T-helper 2 cell (primary cell): ENCODE data around the gene TSEN34.
"Not testable (repeated sequence)": the region's sequence is repeated elsewhere in the genome, so short reads cannot be mapped to it uniquely, and the experiment has no call there.

ENCODE experiments used
- DNase-seq, 5 experiments: peaks; one replicate each; pipeline versions ENCODE4 v3.0.0 to v3.0.0-alpha.2; 2012 to 2022

TSEN34 gene

DNA sequence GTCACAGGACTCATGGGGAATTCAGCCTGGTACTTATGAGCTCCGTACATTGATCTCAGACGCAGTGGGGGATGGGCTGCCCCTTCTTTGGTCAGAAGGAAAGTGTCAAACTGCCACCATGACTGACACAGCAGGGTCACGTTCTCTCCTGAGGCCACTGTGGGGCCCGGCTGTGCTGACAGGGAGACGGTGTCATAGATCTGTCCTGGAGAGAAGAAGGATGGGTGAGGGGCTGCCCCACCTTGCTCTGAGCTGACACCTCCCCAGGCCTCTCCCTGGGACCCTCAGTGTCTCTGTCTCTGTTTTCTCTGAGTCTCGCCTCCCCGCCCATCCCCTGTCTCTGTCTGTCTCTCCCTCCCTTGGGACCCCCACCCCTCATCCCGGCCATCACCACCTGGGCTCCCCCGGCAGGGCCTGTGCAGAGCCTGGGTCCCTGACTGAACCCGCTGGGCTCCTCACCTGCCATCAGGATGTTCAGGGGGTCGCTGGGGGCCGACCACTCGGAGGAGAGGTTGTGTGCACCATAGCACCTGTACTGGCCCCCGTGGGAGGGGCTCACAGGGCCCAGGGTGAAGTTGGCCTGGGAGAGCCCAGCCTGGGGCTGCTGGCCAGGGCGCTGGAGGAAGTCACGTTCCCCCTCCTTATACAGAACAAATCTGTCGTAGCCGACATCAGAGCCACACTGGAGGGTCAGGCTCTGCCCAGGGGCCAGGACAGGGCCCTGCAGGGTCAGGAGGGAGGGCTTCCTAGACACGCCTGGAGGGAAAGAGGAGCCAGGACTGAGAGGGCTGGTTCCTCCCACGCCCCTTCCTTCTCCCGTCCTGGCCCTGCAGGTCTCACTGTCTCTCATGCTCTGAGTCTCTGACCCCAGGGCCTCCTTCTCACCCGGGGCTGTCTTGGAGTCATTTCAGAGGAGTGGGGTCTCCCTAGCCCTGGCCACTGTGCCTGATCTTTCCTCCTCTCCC, 49.5 kb downstream of the TSEN34 start:
- not testable (repeated sequence) for DNase-seq

DNA sequence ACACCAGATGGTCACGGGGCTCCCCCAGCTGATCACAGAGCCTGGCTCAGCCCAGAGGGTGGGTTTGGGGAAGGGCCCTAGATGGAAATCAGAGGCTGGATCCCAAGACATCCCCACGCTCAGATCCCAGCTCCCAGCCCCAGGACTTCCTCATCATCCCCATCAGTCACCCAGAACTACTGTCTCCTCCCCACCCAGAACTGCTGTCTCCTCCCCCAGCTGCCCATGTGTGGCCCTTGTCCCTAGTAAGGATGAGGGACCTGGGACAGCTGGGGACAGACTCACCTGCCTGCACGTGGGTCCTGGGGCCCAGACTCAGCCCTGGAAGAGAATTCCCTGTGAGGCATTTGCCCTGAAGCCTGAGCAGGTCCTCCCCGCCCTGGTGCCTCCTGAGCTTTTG, 51.1 kb downstream of the TSEN34 start:
- DNase-seq: not testable (repeated sequence)

DNA sequence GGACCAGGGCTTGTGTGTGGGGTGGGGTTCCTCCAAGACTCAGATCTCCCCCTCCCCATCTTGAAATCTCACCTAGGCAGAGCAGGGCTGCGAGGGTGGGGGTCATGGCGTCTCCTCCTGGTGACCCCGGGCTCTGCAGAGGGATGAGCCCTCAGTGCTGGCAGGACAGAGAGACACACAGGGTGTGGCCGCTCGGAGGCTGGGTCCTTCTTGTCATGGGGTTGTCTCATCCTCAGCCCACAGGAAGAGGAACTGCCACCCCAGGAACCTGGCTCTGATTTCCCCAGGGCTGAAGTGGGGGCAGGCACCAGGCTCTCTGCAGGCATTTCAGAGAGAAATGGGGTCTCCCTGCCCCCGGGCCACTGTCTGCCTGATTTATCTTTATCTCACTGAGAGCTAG, 51.5 kb downstream of the TSEN34 start, which contains the start of gene LILRA6:
LILRA6 (minus strand) TSS at position 145 of the 400 bp plus-strand sequence.
- DNase-seq: not testable (repeated sequence)

GRCh38 chr19:54243809-54244208, 52.7 kb downstream of the TSEN34 start:
- DNase-seq: not testable (repeated sequence)
